Activated T-helper 17 cell treated with anti-CD3 and anti-CD28 coated beads, Interleukin-2, amount 50 U/mL, for 72 hours (primary cell): ENCODE data around the gene LRRFIP1. TPM values are rescaled to one million over a fixed set of nuclear protein-coding genes. Genes with fewer than 3 reads are reported as not detected.
A peak's percentile ranks its signal among the peaks of the same experiment; 100 is the strongest.

ENCODE experiments used
- ATAC-seq: fragments of 150-1000 bp; cut with Tn5 transposase; replicated peaks from 2 replicates; pipeline ENCODE4 v1.10.0; 2021; ENCODE audit warnings: mild to moderate bottlenecking, moderate library complexity
- H3K27ac Mint-ChIP-seq: one replicate; pipeline ENCODE4 v1.8.0; 2022; ENCODE audit warnings: mixed read lengths
- H3K27me3 Mint-ChIP-seq: one replicate; pipeline ENCODE4 v1.8.0; 2022; ENCODE audit warnings: mixed read lengths
- H3K36me3 Mint-ChIP-seq: one replicate; pipeline ENCODE4 v1.8.0; 2022; ENCODE audit warnings: low read depth, mild to moderate bottlenecking, mixed read lengths
- H3K4me1 Mint-ChIP-seq: one replicate; pipeline ENCODE4 v1.8.0; 2022; ENCODE audit warnings: mixed read lengths
- H3K4me3 Mint-ChIP-seq: one replicate; pipeline ENCODE4 v1.8.0; 2022; ENCODE audit warnings: mild to moderate bottlenecking, mixed read lengths
- H3K9me3 Mint-ChIP-seq: one replicate; pipeline ENCODE4 v1.8.0; 2022; ENCODE audit warnings: mixed read lengths
- total RNA-seq, 2 donors: library from RNA; stranded (reverse); gene quantifications; one replicate each; pipeline ENCODE4 v1.2.3, GENCODE V29; 2022

LRRFIP1 gene
- total RNA-seq, 2 donors from 2014 or later, result 271 to 319 TPM

DNA sequence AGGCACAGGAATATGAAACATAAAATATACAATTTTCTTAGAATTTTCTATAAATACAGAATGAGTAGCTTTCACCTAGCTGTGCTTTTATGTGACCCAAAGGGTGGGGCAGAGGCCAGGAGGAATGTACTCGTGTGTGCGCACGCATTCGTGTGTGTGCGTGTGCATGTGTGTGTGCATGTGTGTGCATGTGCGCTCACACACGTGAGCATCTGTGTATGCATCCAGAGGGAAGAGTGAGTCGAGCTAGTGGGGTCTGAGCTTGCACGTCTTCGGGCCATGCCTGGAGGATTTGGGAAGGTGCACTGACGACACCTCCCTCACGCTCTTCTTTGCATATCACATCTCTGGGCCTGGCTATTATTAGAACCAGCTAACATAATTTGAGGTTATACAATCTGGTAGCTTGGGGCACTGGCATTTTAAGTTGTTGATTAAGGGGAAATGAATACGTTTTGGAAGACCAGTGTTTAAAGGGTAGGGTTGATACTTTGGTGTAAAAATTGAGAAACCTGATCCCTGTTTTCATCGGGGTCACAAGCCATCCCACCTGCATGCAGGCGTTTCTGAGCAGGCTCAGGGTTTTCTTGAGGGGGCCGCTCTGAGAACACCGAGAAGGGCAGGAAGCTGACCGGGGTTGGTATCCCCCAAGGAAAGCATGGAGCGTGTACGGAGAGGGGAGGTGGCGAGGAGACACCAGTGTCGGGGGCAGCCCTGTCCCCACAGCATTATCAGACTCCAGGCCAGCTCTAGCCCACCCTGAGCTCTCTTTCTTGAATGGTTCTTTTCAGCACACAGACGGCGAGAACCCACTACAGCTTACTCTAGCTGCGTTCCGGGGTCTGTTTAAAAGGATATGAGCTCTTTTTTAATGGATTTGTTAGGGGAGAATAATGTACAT, 85.3 kb downstream of the LRRFIP1 start:
- Mint-ChIP-seq H3K27me3 (no peaks in the 10 kb centered on the region), H3K27ac (peak overlapping the region; percentile 12), H3K4me1 (peaks cover 29% of the 10 kb centered on the region), H3K4me3 (no peak overlapping the region), H3K9me3 (no peaks in the 10 kb centered on the region), H3K36me3 (peaks cover 100% of the 10 kb centered on the region)
- no peak for ATAC-seq

DNA sequence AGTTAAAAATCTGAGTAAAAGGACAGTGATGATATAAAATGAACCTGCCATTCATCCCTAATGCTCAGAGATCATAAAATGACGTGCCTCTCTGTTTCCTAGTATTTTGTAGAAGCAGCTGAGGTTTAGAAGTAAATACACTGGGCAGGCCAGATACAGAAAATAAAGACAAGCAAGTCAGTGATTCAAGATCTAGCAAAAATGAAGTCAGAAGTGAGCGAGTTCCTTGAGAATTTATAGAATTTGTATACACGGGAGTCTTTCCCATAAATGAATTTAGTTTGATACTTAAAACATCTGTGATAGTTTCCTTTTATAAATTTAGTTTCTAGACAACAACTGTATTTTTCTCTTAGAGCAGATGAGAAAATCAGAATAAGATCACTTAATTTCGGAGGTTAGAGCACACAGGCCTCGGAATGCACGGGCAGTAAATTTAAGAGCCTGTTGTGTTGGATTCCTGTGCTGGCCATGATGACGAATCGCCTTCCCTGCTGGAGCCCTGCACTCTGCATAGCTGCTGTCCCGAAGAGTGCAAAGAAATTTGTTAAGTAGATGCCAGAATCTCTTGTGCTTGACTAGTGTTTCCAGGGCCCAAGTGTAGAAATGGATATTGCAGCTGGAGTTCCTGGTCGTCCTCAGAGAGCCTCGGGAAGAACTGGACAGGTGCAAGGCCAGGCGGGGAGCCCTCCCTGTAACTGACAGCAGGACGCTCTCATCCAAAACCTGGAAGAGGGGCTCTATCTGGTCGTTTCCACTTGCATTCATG, 87.5 kb downstream of the LRRFIP1 start:
- Mint-ChIP-seq H3K4me3 (peak overlapping the region; percentile 40), H3K4me1 (peaks cover 29% of the 10 kb centered on the region), H3K27ac (peak overlapping the region; percentile 4), H3K9me3 (no peaks in the 10 kb centered on the region), H3K27me3 (no peaks in the 10 kb centered on the region), H3K36me3 (peaks cover 100% of the 10 kb centered on the region)
- no peak for ATAC-seq

DNA sequence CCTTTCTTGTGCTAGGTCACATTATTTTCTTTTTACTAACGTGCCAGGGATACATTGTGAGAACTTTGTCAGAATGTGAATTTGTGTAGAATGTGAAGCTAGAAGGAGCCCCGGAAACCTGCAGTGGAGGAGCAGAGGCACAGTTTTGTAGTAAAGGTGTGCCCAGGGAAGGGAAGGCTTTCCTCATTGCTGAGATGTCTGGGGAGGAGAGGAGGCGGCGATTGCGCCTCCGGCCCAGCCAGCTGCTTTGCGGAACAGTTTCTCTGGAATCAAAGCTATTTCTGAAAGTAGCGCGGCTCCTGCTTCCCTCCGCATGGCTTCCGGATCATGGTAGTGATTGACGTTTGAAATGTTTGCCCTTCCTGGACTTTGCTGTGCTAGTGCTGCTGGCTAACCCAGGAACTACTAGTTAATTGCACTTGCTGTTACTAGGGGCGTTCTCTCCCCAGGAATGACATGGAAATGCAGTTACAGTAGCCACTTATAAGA, 88.1 kb downstream of the LRRFIP1 start:
- peak overlapping the region; percentile 40 for H3K4me3 Mint-ChIP-seq
- H3K36me3 Mint-ChIP-seq, result peaks cover 100% of the 10 kb centered on the region
- ATAC-seq, result no peak
- H3K27ac Mint-ChIP-seq, result peak overlapping the region; percentile 4
- H3K27me3 Mint-ChIP-seq, result no peaks in the 10 kb centered on the region
- peaks cover 30% of the 10 kb centered on the region for H3K4me1 Mint-ChIP-seq
- H3K9me3 Mint-ChIP-seq, result no peaks in the 10 kb centered on the region

DNA sequence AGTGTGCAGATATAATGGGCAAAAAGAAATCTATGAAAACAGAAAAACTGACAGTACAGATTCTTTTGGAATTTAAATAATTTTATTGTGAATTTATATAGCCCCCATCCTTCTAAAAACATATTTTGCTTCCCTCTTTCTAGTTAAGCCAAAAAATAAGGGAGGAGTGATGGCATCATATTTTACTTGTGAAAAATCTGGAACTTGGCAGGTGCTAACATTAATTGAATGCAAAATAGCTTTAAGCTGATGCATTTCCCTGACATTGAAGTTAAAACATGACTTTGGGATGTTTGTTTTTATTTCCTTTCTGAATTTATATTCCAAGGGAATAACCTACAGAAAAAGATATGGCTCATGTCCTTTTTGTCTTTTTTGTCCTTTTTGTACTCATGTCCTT, 88.6 kb downstream of the LRRFIP1 start:
- Mint-ChIP-seq H3K4me1 (peaks cover 35% of the 10 kb centered on the region), H3K9me3 (no peaks in the 10 kb centered on the region), H3K27ac (peak overlapping the region; percentile 8), H3K36me3 (peaks cover 100% of the 10 kb centered on the region), H3K4me3 (no peak overlapping the region), H3K27me3 (no peaks in the 10 kb centered on the region)
- ATAC-seq, result no peak

DNA sequence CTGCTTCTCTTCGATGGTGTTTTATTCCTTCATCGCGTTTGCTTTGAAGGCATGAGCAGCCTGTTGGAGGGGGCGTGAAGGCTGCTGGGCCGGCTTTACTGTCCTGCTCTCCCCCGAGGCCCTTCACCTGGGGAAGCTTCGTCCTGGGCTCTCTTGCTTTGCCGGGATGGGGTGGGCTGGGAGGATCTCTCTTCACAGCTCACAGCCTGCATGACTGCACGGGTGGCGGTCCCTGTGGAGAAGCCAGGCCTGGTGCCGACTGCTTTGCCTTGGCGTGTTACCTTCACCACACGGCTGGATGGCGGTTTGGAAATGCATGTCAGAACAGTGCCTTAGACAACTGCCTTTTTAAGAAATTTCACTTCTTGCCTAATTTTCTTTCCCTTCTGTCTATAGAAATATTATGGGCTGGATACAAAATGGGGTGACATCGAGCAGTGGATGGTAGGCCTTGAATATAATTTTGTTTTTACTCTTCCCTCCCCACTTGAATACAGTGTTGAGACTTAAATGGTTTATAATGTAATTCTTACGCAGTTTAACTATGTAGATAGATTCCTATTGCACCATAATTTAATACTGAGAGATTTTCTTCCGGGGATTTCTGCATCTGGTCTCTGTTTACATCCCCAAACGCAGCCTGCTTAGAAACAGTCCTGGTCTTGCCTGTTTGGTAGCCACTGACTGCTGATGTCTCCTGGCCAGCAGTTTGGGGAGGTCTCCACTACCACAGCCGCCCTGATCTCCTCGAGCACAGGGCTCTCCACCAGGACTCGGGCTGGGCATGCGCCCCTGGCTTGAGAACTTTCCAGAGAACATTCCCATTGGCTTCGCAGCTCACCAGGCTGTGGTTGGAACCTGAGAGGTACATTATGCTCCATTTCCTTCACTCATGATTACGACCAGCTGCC, 90.2 kb downstream of the LRRFIP1 start:
- H3K4me1 Mint-ChIP-seq, result peaks cover 34% of the 10 kb centered on the region
- H3K9me3 Mint-ChIP-seq, result no peaks in the 10 kb centered on the region
- H3K4me3 Mint-ChIP-seq, result no peak overlapping the region
- H3K27ac Mint-ChIP-seq, result peak overlapping the region; percentile 66
- ATAC-seq, result no peak
- peaks cover 100% of the 10 kb centered on the region for H3K36me3 Mint-ChIP-seq
- H3K27me3 Mint-ChIP-seq, result no peaks in the 10 kb centered on the region

DNA sequence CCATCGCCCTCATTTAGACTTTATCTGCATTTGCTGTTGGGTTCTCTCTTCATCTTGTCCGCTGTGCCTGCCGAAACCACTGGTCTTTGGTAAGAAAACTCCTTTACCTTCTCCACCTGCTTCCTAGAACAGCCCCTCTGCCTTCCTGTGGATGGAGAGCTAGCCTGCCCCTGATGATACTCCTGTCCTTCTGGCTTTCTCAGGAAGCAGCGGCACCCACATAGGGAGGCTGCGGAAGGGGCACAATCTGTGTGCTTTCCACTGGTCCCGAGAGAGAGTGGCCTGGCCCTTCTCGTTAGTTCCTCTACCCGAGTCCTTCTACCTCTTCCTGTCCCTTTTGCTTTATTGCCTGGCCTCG, 90.9 kb downstream of the LRRFIP1 start:
- Mint-ChIP-seq H3K27me3 (no peaks in the 10 kb centered on the region), H3K9me3 (no peaks in the 10 kb centered on the region), H3K4me1 (peaks cover 29% of the 10 kb centered on the region), H3K36me3 (peaks cover 100% of the 10 kb centered on the region), H3K4me3 (no peak overlapping the region), H3K27ac (peak overlapping the region; percentile 66)
- ATAC-seq, result no peak

DNA sequence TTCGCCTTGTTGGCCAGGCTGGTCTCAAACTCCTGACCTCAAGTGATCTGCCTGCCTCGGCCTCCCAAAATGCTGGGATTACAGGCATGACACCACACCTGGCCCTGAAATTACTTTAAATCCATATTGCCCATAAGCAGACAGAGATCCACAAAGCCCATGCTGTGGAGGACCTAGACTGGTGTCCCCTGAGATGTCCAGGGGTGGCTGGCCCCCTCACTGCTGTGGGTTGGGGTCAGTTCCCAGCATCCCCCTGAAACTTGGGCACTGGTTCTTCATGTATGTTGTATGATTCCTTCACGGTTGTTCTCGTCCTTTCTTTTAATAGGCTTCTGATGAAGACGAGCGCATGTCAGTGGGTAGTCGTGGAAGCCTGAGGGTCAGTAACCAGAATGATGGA, 93.1 kb downstream of the LRRFIP1 start:
- no peak overlapping the region for H3K4me3 Mint-ChIP-seq

DNA sequence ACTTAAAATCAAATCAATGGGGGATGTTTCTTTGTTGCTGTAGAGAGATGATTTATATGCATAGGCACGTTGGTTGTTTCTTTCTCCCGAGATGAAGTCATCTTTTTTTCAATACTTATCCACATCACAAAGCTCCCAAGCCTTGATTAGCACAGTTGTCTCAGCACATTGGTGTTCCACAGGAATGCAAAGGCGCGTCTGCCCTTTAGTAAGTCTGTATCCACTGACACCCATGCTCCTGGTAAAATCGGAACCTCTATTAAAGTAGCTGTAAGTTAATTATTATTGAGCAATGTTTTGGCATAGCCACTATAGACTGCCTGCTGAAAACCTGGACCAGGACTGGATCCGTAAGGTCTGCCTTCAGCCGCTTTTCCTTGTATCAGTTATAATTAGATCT, 93.6 kb downstream of the LRRFIP1 start:
- H3K4me1 Mint-ChIP-seq, result peaks cover 27% of the 10 kb centered on the region
- H3K27me3 Mint-ChIP-seq, result no peaks in the 10 kb centered on the region
- H3K4me3 Mint-ChIP-seq, result no peak overlapping the region
- no peaks in the 10 kb centered on the region for H3K9me3 Mint-ChIP-seq
- no peak overlapping the region for H3K27ac Mint-ChIP-seq
- H3K36me3 Mint-ChIP-seq, result peaks cover 99% of the 10 kb centered on the region
- no peak for ATAC-seq

More for the DNA sequence above, 93.1 kb downstream of the LRRFIP1 start:
- Mint-ChIP-seq H3K4me1 (peaks cover 30% of the 10 kb centered on the region), H3K36me3 (peaks cover 99% of the 10 kb centered on the region), H3K27me3 (no peaks in the 10 kb centered on the region), H3K27ac (no peak overlapping the region), H3K9me3 (no peaks in the 10 kb centered on the region)
- no peak for ATAC-seq

DNA sequence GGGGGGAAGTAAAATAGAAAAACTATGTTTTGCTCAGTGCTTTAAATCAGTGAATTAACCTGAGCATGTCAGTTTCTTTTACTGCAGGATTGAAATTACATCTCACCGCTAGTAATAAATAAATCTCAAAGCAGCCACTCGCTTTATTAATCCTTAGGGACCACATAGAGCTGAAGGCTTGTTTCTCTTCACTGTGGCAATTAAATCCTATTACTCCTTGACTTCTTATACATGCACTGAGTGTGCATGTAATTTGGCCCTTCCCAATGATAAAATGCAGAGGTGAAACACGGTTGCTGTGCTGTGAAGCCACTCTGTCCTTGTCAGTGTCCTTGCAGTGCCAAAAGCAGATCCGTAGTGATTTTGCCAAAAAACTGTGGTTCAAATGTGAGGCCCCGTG, 94.1 kb downstream of the LRRFIP1 start:
- Mint-ChIP-seq H3K36me3 (peaks cover 99% of the 10 kb centered on the region), H3K27ac (no peak overlapping the region), H3K9me3 (no peaks in the 10 kb centered on the region), H3K4me3 (no peak overlapping the region), H3K4me1 (peaks cover 28% of the 10 kb centered on the region), H3K27me3 (no peaks in the 10 kb centered on the region)
- ATAC-seq, result no peak

DNA sequence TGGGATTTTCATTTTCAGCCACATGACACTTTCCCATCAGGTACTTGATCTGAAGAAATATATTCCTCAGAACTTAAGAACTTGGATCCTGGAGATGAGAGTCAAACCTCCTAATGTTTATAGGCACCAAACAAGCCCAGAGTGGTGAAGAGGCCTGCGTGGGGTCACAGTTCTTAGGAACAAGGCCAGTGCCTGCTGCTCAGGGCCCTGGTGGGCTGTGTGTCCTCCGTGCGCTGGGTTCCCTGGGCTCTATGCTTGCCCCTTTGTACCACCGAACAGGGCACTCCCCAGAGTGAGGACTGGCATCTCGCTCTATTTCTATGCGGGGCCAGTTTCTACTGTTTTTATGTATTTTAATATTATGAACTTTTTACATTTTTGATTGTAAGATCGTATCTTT, 95.2 kb downstream of the LRRFIP1 start:
- H3K36me3 Mint-ChIP-seq, result peaks cover 99% of the 10 kb centered on the region
- no peaks in the 10 kb centered on the region for H3K9me3 Mint-ChIP-seq
- H3K4me3 Mint-ChIP-seq, result no peak overlapping the region
- peaks cover 32% of the 10 kb centered on the region for H3K4me1 Mint-ChIP-seq
- no peaks in the 10 kb centered on the region for H3K27me3 Mint-ChIP-seq
- ATAC-seq, result no peak
- no peak overlapping the region for H3K27ac Mint-ChIP-seq

DNA sequence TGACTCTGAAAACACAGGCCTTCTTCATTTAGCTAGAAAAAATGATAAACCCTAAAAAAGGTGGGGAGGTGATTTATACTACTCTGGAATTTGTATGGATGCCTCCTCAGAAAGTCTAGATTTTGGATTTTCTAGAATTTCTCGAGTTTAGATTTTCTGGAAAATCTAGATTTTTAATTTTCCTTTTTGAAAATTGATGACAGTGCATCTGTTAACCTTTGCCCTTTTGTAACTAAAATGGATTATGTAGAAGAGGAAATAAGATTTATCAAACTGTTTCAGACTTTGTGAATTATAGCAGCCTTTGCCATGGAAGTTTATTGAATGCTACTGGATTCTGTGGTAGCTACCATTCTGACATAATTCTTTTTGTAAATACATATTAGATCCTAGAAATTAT, 95.6 kb downstream of the LRRFIP1 start:
- Mint-ChIP-seq H3K4me3 (no peak overlapping the region), H3K4me1 (peaks cover 35% of the 10 kb centered on the region), H3K27ac (peak overlapping the region; percentile 66), H3K36me3 (peaks cover 99% of the 10 kb centered on the region), H3K27me3 (no peaks in the 10 kb centered on the region), H3K9me3 (no peaks in the 10 kb centered on the region)
- ATAC-seq, result no peak

DNA sequence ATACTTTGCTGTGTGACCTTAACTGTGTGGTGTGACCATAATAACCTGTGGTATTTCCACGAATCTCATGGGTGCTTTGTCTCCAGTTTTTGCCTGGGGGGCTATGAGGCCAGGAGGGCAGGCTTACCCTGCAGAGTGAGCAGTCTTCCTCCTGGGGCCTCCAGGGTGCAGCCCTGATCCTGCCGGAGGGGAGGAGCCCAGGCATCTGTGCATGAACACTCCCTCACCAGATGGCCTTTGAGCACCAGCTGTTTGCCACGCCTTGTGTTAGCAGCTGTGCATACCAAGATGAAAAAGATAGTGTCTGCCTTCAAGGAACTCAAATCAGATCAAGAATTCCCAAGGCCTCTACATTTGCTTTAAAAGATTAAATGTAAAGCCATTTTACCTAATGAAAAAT, 96.2 kb downstream of the LRRFIP1 start:
- H3K27ac Mint-ChIP-seq, result peak overlapping the region; percentile 66
- peaks cover 39% of the 10 kb centered on the region for H3K4me1 Mint-ChIP-seq
- peaks cover 98% of the 10 kb centered on the region for H3K36me3 Mint-ChIP-seq
- no peaks in the 10 kb centered on the region for H3K27me3 Mint-ChIP-seq
- no peaks in the 10 kb centered on the region for H3K9me3 Mint-ChIP-seq
- no peak for ATAC-seq
- H3K4me3 Mint-ChIP-seq, result no peak overlapping the region

DNA sequence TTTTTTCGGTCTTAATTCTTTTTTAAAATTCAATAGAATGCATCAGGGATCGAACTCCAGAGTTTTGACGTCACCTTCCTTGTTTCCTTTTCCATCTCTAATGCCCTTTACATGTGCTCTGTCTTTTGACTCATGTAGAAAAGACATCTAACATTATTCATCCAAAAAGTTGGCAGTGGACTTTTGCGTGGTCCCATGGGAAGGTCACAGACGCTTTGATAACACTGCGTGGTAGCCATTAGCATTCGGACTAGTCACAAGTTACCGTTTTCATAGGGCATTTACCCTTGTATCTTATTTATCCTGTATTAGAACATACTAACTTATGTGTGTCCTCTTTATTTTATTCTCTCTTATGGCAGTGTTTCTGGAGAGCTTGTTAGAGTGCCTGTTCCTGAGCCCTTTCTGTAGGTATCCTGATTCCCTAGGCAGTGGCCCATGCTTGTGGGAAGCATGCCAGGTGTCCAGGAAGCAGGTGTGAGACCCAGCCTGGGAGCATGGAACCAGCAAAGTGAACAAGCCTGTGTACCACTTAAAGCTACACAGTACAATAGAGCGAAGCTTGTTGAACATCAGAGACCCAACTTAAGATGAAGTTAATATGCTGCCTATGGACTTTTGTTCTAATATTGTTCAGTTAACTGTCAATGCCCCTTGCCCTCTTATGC, 97.6 kb downstream of the LRRFIP1 start:
- peaks cover 47% of the 10 kb centered on the region for H3K4me1 Mint-ChIP-seq
- H3K9me3 Mint-ChIP-seq, result no peaks in the 10 kb centered on the region
- H3K36me3 Mint-ChIP-seq, result peaks cover 97% of the 10 kb centered on the region
- H3K27ac Mint-ChIP-seq, result peak overlapping the region; percentile 20
- no peak for ATAC-seq
- H3K4me3 Mint-ChIP-seq, result no peak overlapping the region
- H3K27me3 Mint-ChIP-seq, result no peaks in the 10 kb centered on the region

DNA sequence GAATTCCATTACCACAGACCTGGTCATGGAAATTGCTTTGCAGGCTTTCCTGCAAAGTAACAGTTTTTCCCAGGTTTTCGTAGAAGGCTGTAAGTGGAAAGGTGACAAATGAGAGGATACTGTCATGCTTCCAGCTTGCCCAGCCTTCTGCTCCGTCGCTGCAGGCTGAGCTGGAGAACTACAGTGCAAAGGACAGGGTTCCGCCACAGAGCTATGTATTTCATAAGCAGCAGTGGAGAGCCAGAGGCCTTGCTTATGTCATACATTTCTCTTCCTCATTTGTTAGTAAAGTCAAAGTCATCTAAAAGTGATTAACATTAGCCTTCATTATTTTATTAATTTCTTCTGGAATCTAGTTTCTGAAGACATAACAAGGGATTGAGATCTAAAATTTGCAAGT, 98.3 kb downstream of the LRRFIP1 start:
- H3K4me3 Mint-ChIP-seq, result no peak overlapping the region
- H3K36me3 Mint-ChIP-seq, result peaks cover 97% of the 10 kb centered on the region
- ATAC-seq, result no peak
- no peaks in the 10 kb centered on the region for H3K9me3 Mint-ChIP-seq
- no peaks in the 10 kb centered on the region for H3K27me3 Mint-ChIP-seq
- H3K27ac Mint-ChIP-seq, result no peak overlapping the region
- peaks cover 51% of the 10 kb centered on the region for H3K4me1 Mint-ChIP-seq
